Ovary (tissue), 9 donors: ENCODE measurements around the gene SLC4A5. TPM values are rescaled to one million over a fixed set of nuclear protein-coding genes. Genes with fewer than 3 reads are reported as not detected.

Source experiments
- DNase-seq, 5 donors: peaks; one replicate each; pipeline ENCODE4 v3.0.0-alpha.2; 2019 to 2020
- H3K27ac ChIP-seq, 2 donors: fragments of 200-600 bp; one replicate each; pipeline versions ENCODE4 v1.5.1 to v1.8.0; 2019 to 2022
- H3K27me3 ChIP-seq: fragments of 200-600 bp; one replicate; pipeline ENCODE4 v1.8.0; 2022
- H3K36me3 ChIP-seq: fragments of 200-600 bp; sonication (generic); one replicate; pipeline ENCODE4 v1.5.1; 2019
- H3K4me1 ChIP-seq: one replicate; pipeline ENCODE4 v1.8.1; 2013; ENCODE audit warnings: mild to moderate bottlenecking, moderate library complexity; ENCODE audit not compliant: insufficient read depth
- H3K4me3 ChIP-seq: fragments of 200-600 bp; sonication (generic); one replicate; pipeline ENCODE4 v1.5.1; 2017
- H3K9me3 ChIP-seq, 2 donors: fragments of 200-600 bp in 1 of 2; sonication (generic) in 1 of 2; one replicate each; pipeline versions ENCODE4 v1.5.1 to v1.8.1; 2013 to 2019; ENCODE audit warnings: mild to moderate bottlenecking in 1 of 2, moderate library complexity in 1 of 2
- CTCF ChIP-seq, 3 donors: fragments of 450-650 bp in 2 of 3; fragments of 200-600 bp in 1 of 3; IDR thresholded peaks; one replicate each; pipeline versions ENCODE4 v1.5.1 to v1.8.0; 2016 to 2022; ENCODE audit warnings: antibody characterized with exemption in 3 of 3, mild to moderate bottlenecking in 1 of 3
- EP300 ChIP-seq: sonication (generic); formaldehyde crosslinking; IDR thresholded peaks from one replicate; pipeline ENCODE4 v1.6.1; 2017; ENCODE audit warnings: antibody characterized with exemption
- POLR2A ChIP-seq: fragments of 450-650 bp; IDR thresholded peaks from one replicate; pipeline ENCODE4 v1.6.1; 2017; ENCODE audit warnings: antibody characterized with exemption, mild to moderate bottlenecking, moderate library complexity
- WGBS, 3 donors: extraction: QIAGEN DNeasy Blood & Tissue Kit in 1 of 3; methylation state at CpG; one replicate each; pipeline versions ENCODE4 v1.1.5 to v1.1.7; 2013 to 2017; 5-methylcytosine and 5-hydroxymethylcytosine counted together
- intact Hi-C, 4 donors: fragments of 100-400 bp; cut with DNase I; formaldehyde crosslinking; loops; one replicate each; pipeline versions ENCODE4 v1.11.0 to v1.15.1; 2022 to 2023
- polyA plus RNA-seq, 2 donors: library from polyadenylated mRNA; stranded (reverse); fragments of 200-250 nt in 1 of 2; fragments of 350-450 nt in 1 of 2; fragmentation: Illumina TruSeq in 1 of 2; extraction: RNeasy Lipid Tissue Mini Kit (QIAGEN cat#74804) in 1 of 2; gene quantifications; one replicate each; pipeline ENCODE4 v1.2.3, GENCODE V29; 2013 to 2014
- total RNA-seq, 7 donors: library from RNA; depleted of rRNA in 2 of 7; stranded (reverse); fragments of >200 nt in 2 of 7; fragmentation: NEBNext Ultra II Directional in 3 of 7; extraction: Animal tissue kit (Norgen Biotek cat#: 25700) in 3 of 7; gene quantifications; one replicate each; pipeline versions ENCODE4 v1.1.0 to v1.2.4, GENCODE V29; 2016 to 2023
- donor health status: DM: no; HTN: no; CAD: no; lungs with moderate emphysema.
- donor health status: DM: no; HTN: no; CAD: no.
- donor health status: Bipolar disorder and iron deficiency.
- donor health status: DM: yes; HTN: yes; CAD: no.
- donor health status: DM: no; HTN: no; CAD: no.
- donor health status: DM: yes; HTN: yes; CAD: no.

The SLC4A5 gene
- total and polyA plus RNA-seq, 9 donors: 1.1 to 6.3 (median 2.4) TPM

- no peaks in the 10 kb centered on the region for H3K27me3 ChIP-seq
- TF ChIP-seq EP300: no peak
- no peak for TF ChIP-seq CTCF (IDR thresholded peaks at IDR 0.05)
- no peak for TF ChIP-seq POLR2A
- WGBS, 3 donors: 61 to 93% (median 65%) methylated on average over 2 of the region's 2 CpGs
- no peak overlapping the region for H3K27ac ChIP-seq
- no peaks in the 10 kb centered on the region for H3K4me1 ChIP-seq
- no peaks in the 10 kb centered on the region for H3K36me3 ChIP-seq
- intact Hi-C loops: no loop called here
- H3K9me3 ChIP-seq: no peaks in the 10 kb centered on the region
- H3K4me3 ChIP-seq: no peak overlapping the region
- DNase-seq: no peak
These were observed 14.6 kb downstream of the SLC4A5 start for GRCh38 chr2:74328573-74328972.

- Histone ChIP-seq H3K9me3 (no peaks in the 10 kb centered on the region), H3K27ac (no peak overlapping the region), H3K4me1 (no peaks in the 10 kb centered on the region), H3K36me3 (no peaks in the 10 kb centered on the region), H3K27me3 (no peaks in the 10 kb centered on the region), H3K4me3 (no peak overlapping the region)
- TF ChIP-seq CTCF (IDR thresholded peaks at IDR 0.05): no peak
- TF ChIP-seq EP300: no peak
- no peak for TF ChIP-seq POLR2A
- no peak for DNase-seq
- WGBS, 3 donors: 81 to 89% (median 88%) methylated on average over 2 of the region's 2 CpGs
- intact Hi-C loops: no loop called here
These were observed 15.1 kb downstream of the SLC4A5 start for GRCh38 chr2:74328074-74328473.

DNA sequence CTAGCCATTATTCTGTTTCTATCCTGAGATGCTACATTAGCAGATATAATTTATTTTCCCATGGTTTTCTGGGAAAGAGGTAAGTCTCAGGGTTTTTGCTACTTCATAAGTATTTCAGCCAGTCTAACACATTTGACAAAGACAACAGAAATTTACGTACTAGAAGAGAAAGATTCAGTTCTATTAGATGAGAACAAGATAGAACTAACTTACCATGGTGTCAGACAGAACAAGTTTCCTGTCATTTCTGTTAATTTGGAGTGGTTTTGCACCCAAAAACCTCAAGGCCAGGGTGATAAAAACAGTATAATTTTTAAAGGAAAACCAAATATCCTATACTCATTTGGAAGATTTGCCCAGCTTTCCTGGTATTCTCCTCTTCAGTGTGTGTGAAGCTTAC, 15.6 kb downstream of the SLC4A5 start:
- DNase-seq: no peak
- intact Hi-C loops: no loop called here
- H3K27ac ChIP-seq: no peak overlapping the region
- H3K36me3 ChIP-seq: no peaks in the 10 kb centered on the region
- no peaks in the 10 kb centered on the region for H3K27me3 ChIP-seq
- 80 to 91% (median 81%) methylated on average over 1 of the region's 1 CpG for WGBS, 3 donors
- H3K9me3 ChIP-seq: no peaks in the 10 kb centered on the region
- H3K4me3 ChIP-seq: no peak overlapping the region
- TF ChIP-seq EP300 (no peak), POLR2A (no peak), CTCF (IDR thresholded peaks at IDR 0.05) (no peak)
- H3K4me1 ChIP-seq: no peaks in the 10 kb centered on the region

GRCh38 chr2:74327199-74327598, 16.0 kb downstream of the SLC4A5 start:
- TF ChIP-seq CTCF (IDR thresholded peaks at IDR 0.05) (no peak), POLR2A (no peak), EP300 (no peak)
- DNase-seq: no peak

GRCh38 chr2:74325815-74326214, 17.4 kb downstream of the SLC4A5 start:
- DNase-seq: no peak
- Histone ChIP-seq H3K27ac (no peak overlapping the region), H3K27me3 (no peaks in the 10 kb centered on the region), H3K36me3 (no peaks in the 10 kb centered on the region), H3K4me3 (no peak overlapping the region), H3K9me3 (no peaks in the 10 kb centered on the region), H3K4me1 (no peaks in the 10 kb centered on the region)
- intact Hi-C loops: no loop called here
- no peak for TF ChIP-seq POLR2A
- 87 to 93% (median 92%) methylated on average over 2 of the region's 2 CpGs for WGBS, 3 donors

More at GRCh38 chr2:74327199-74327598, 16.0 kb downstream of the SLC4A5 start:
- H3K36me3 ChIP-seq: no peaks in the 10 kb centered on the region
- no peaks in the 10 kb centered on the region for H3K27me3 ChIP-seq
- no peak overlapping the region for H3K27ac ChIP-seq
- no peaks in the 10 kb centered on the region for H3K9me3 ChIP-seq
- 58 to 67% (median 60%) methylated on average over 5 of the region's 5 CpGs for WGBS, 3 donors
- no peak overlapping the region for H3K4me3 ChIP-seq
- no peaks in the 10 kb centered on the region for H3K4me1 ChIP-seq
- intact Hi-C loops: no loop called here
